ENCODE measurements around the gene HOXD10.

- TF ChIP-seq GATA3 (IDR thresholded peaks at IDR 0.05; ENCODE audit: low read depth, low read length) (no peak), GATA2 (IDR thresholded peaks at IDR 0.05; ENCODE audit: low read depth, low read length) (no peak)
These were observed 7.2 kb upstream of the HOXD10 start for GRCh38 chr2:176109192-176109901.

Measured in SH-SY5Y (cell line).